BLaER1 treated with 17β-estradiol and CSF1 and Interleukin-3, amounts not matched to agents 10 nM and 100 nM (cell line): ENCODE results near the gene VEGFD.
A peak's percentile ranks its signal among the peaks of the same experiment; 100 is the strongest.

Experiments used
- H3K27ac ChIP-seq, 11 experiments: shearing (Covaris generic); formaldehyde crosslinking; 2 replicates each; pipeline ENCODE4 v1.8.1; 2022
- H3K27me3 ChIP-seq, 11 experiments: shearing (Covaris generic); formaldehyde crosslinking; 2 replicates each; pipeline ENCODE4 v1.8.1; 2022
- H3K36me3 ChIP-seq, 11 experiments: shearing (Covaris generic); formaldehyde crosslinking; 2 replicates each; pipeline ENCODE4 v1.8.1; 2022
- H3K4me1 ChIP-seq, 10 experiments: shearing (Covaris generic); formaldehyde crosslinking; 2 replicates each; pipeline ENCODE4 v1.8.1; 2022
- H3K4me2 ChIP-seq, 11 experiments: shearing (Covaris generic); formaldehyde crosslinking; 2 replicates each; pipeline ENCODE4 v1.8.1; 2022
- H3K4me3 ChIP-seq, 10 experiments: shearing (Covaris generic); formaldehyde crosslinking; 2 replicates each; pipeline ENCODE4 v1.8.1; 2022
- H3K9ac ChIP-seq, 11 experiments: shearing (Covaris generic); formaldehyde crosslinking; 2 replicates each; pipeline ENCODE4 v1.8.1; 2022
- H3K9me3 ChIP-seq, 11 experiments: shearing (Covaris generic); formaldehyde crosslinking; replicated peaks in 1 of 11; 2 replicates each; pipeline ENCODE4 v1.8.1; 2022
- H4K20me1 ChIP-seq, 11 experiments: shearing (Covaris generic); formaldehyde crosslinking; 2 replicates each; pipeline ENCODE4 v1.8.1; 2022
- Cebpa-rat ChIP-seq, 11 experiments: shearing (Covaris generic); IDR thresholded peaks; 2 replicates each; pipeline ENCODE4 v1.8.1; 2022

The VEGFD gene

DNA sequence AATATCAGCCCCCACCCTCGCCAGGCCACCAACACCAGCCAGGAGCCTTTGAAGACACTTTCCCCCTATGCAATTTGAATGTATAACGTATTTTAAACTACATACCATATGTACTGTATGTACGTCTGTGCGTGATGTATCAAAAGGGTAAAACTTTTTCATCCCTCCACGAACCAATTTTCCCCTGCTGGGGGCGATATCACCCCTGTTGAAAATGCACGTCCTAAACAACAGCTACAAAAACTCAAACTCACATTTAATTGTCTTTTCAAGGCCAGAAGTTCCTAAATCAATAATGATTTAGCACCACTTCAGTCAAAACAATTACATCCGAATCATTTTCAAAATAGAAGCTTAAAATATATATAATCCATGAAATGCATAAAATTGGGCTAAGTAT lies 1.4 kb downstream of the VEGFD start:
- no peak overlapping the region for H3K9ac ChIP-seq
- peaks cover 97 to 100% (median 100%) of the 10 kb centered on the region in 11 experiments for H3K27me3 ChIP-seq
- H3K4me2 ChIP-seq = no peak overlapping the region
- no peak overlapping the region for H3K4me3 ChIP-seq
- no peak overlapping the region for H3K27ac ChIP-seq
- H3K4me1 ChIP-seq = no peaks in the 10 kb centered on the region
- H4K20me1 ChIP-seq = peaks cover 0 to 11% (median 0%) of the 10 kb centered on the region in 11 experiments; a peak in 3 of 22 replicates
- H3K36me3 ChIP-seq = no peaks in the 10 kb centered on the region
- no peak for TF ChIP-seq Cebpa-rat (IDR thresholded peaks at IDR 0.05)
- H3K9me3 ChIP-seq = no peaks in the 10 kb centered on the region

- H3K4me2 ChIP-seq = no peak overlapping the region
- H3K27me3 ChIP-seq = peaks cover 98 to 100% (median 100%) of the 10 kb centered on the region in 11 experiments
- no peak overlapping the region for H3K27ac ChIP-seq
- H3K9ac ChIP-seq = no peak overlapping the region
- no peak overlapping the region for H3K4me3 ChIP-seq
- TF ChIP-seq Cebpa-rat (IDR thresholded peaks at IDR 0.05) = no peak
- no peaks in the 10 kb centered on the region; a peak in 2 of 22 replicates for H4K20me1 ChIP-seq
- H3K4me1 ChIP-seq = no peaks in the 10 kb centered on the region
- peaks cover 0 to 16% (median 0%) of the 10 kb centered on the region in 11 experiments; a peak in 9 of 22 replicates for H3K9me3 ChIP-seq
- no peaks in the 10 kb centered on the region for H3K36me3 ChIP-seq
These were observed 7.3 kb downstream of the VEGFD start for GRCh38 chrX:15376956-15377355.

- no peak overlapping the region for H3K4me2 ChIP-seq
- no peak for TF ChIP-seq Cebpa-rat (IDR thresholded peaks at IDR 0.05)
- no peak overlapping the region for H3K4me3 ChIP-seq
- H4K20me1 ChIP-seq = peaks cover 0 to 3% (median 0%) of the 10 kb centered on the region in 11 experiments; a peak in 3 of 22 replicates
- no peaks in the 10 kb centered on the region for H3K4me1 ChIP-seq
- no peaks in the 10 kb centered on the region for H3K36me3 ChIP-seq
- no peak overlapping the region for H3K27ac ChIP-seq
- peaks cover 99 to 100% (median 100%) of the 10 kb centered on the region in 11 experiments for H3K27me3 ChIP-seq
- no peak overlapping the region for H3K9ac ChIP-seq
- peaks cover 0 to 22% (median 0%) of the 10 kb centered on the region in 11 experiments; a peak in 9 of 22 replicates for H3K9me3 ChIP-seq
These were observed 10.2 kb downstream of the VEGFD start for GRCh38 chrX:15373976-15374375.

DNA sequence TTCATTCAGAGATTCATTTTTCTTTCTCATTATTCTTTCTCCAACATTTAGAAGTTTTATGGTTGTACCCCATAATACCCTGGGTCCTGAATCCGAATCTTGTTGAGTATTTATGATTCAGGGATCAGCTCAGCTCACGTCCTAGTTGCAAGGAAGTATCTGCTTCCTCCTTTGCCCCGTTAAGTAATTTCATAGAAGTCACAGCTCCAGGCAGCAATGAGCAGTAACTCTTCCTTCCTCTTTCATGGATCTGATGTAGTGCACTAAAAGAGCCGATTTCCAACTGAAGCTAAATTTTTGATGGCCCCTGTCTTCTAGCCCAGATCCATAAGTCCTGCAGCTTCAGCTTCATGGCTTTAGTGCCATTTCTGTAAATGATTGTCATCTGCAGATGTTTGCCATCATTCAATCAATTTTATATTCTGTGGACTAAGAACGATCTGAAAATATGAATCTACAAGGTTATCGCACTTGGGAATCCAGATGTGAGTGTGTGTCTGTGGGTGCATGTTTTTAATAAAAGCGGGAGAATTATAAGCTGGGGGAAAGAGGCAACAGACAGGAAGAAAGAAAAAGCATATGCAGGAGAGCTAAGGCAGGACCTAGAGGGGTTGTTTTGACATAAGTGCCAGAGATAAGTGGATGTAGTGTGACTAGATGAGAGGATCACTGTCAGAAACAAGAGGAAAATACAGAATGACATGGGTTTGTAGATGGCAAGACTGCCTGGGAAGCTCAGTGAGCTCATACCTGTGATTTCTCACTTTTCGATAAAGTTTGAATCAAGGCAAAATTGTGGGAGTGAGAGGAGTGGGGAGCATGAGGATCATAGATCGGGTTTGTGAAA lies 17.5 kb downstream of the VEGFD start:
- Histone ChIP-seq H3K27me3 (peaks cover 94 to 100% (median 98%) of the 10 kb centered on the region in 11 experiments), H3K9ac (no peak overlapping the region), H3K4me1 (peaks cover 0 to 12% (median 0%) of the 10 kb centered on the region in 10 experiments; a peak in 4 of 20 replicates), H3K4me3 (no peak overlapping the region), H4K20me1 (peaks cover 0 to 3% (median 0%) of the 10 kb centered on the region in 11 experiments; a peak in 2 of 22 replicates), H3K4me2 (peak overlapping the region in 4 of 11 experiments; percentile 8 to 46 (median 24); a peak in 5 of 22 replicates), H3K9me3 (0 out of 22 replicates have a peak, but pooled peaks cover 0 to 9% (median 0%) of the 10 kb centered on the region in 11 experiments), H3K27ac (no peak overlapping the region), H3K36me3 (no peaks in the 10 kb centered on the region)
- TF ChIP-seq Cebpa-rat (IDR thresholded peaks at IDR 0.05) = no peak

GRCh38 chrX:15359701-15360100 lies 24.5 kb downstream of the VEGFD start:
- Histone ChIP-seq H3K9me3 (peaks cover 0 to 11% (median 5%) of the 10 kb centered on the region in 11 experiments; a peak in 11 of 22 replicates), H3K36me3 (no peaks in the 10 kb centered on the region), H3K9ac (no peak overlapping the region), H4K20me1 (peaks cover 0 to 4% (median 0%) of the 10 kb centered on the region in 11 experiments; a peak in 1 of 22 replicates), H3K27me3 (peaks cover 91 to 100% (median 99%) of the 10 kb centered on the region in 11 experiments), H3K4me1 (no peaks in the 10 kb centered on the region), H3K4me3 (no peak overlapping the region), H3K4me2 (no peak overlapping the region), H3K27ac (no peak overlapping the region)
- TF ChIP-seq Cebpa-rat (IDR thresholded peaks at IDR 0.05) = no peak

DNA sequence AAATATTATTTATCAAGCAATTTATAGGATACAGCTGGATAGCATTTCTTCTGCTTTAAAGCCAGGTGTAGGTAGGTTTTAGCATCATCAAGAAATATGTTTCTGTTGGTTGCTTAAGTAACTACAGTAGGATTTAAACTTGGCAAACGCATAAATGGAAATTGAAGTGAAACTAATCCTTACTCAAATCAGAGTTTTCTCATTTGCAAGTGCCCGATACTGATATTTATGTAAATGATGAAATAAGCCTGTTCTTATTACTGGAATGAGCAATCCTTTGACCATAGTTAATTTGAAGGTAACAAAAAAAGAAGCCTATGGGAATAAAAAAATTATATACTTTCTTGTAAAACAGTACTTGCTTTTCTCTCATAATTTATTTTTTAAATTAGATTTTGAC lies 25.7 kb downstream of the VEGFD start:
- Histone ChIP-seq H3K9ac (no peak overlapping the region), H3K4me1 (no peaks in the 10 kb centered on the region), H4K20me1 (peaks cover 0 to 4% (median 0%) of the 10 kb centered on the region in 11 experiments; a peak in 1 of 22 replicates), H3K27ac (no peak overlapping the region), H3K4me3 (no peak overlapping the region), H3K4me2 (no peak overlapping the region), H3K27me3 (peaks cover 91 to 99% (median 98%) of the 10 kb centered on the region in 11 experiments), H3K36me3 (no peaks in the 10 kb centered on the region), H3K9me3 (peaks cover 0 to 11% (median 5%) of the 10 kb centered on the region in 11 experiments; a peak in 11 of 22 replicates)
- no peak for TF ChIP-seq Cebpa-rat (IDR thresholded peaks at IDR 0.05)

GRCh38 chrX:15356444-15356843 lies 27.8 kb downstream of the VEGFD start:
- Histone ChIP-seq H3K9ac (no peak overlapping the region), H3K4me2 (no peak overlapping the region), H3K4me3 (no peak overlapping the region), H4K20me1 (peaks cover 0 to 4% (median 0%) of the 10 kb centered on the region in 11 experiments; a peak in 1 of 22 replicates), H3K9me3 (peaks cover 0 to 11% (median 5%) of the 10 kb centered on the region in 11 experiments; a peak in 11 of 22 replicates), H3K27ac (no peak overlapping the region), H3K36me3 (no peaks in the 10 kb centered on the region), H3K27me3 (peaks cover 91 to 100% (median 98%) of the 10 kb centered on the region in 11 experiments), H3K4me1 (no peaks in the 10 kb centered on the region)
- TF ChIP-seq Cebpa-rat (IDR thresholded peaks at IDR 0.05) = no peak

DNA sequence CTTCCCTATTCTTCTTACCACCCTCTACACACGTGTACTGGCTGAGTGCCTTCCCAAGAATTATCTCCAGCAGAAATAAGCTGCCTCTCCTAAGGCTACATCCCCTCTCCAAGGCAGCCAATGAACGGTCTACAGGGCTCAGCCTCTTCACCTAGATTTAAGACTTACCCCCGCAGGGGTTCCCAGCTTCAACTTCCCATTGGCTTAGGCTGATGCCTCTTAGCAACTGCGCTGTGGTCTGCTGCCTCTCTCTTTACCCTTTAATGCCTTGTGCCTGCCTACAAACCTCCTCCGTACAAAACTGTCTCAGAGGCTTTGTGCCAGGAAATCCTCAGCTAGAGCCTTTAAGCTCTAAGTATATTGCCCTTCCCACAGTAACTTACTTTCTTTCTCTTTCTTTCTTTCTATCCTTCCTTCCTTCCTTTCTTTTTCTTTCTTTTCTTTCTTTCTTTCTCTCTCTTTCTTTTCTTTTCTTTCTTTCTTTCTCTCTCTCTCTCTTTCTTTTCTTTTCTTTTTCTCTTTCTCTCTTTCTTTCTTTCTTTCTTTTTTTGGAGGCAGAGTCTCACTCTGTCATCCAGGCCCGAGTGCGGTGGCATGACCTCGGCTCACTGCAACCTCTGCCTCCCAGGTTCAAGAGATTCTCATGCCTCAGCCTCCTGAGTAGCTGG lies 33.8 kb downstream of the VEGFD start:
- TF ChIP-seq Cebpa-rat (IDR thresholded peaks at IDR 0.05) = no peak
- H3K4me3 ChIP-seq = no peak overlapping the region
- H3K27ac ChIP-seq = no peak overlapping the region
- peaks cover 0 to 17% (median 0%) of the 10 kb centered on the region in 11 experiments; a peak in 5 of 22 replicates for H4K20me1 ChIP-seq
- peaks cover 78 to 96% (median 91%) of the 10 kb centered on the region in 11 experiments for H3K27me3 ChIP-seq
- H3K36me3 ChIP-seq = no peaks in the 10 kb centered on the region
- peaks cover 0 to 4% (median 0%) of the 10 kb centered on the region in 11 experiments; a peak in 6 of 22 replicates for H3K9me3 ChIP-seq
- no peak overlapping the region for H3K4me2 ChIP-seq
- H3K4me1 ChIP-seq = no peaks in the 10 kb centered on the region
- H3K9ac ChIP-seq = no peak overlapping the region

GRCh38 chrX:15349046-15349445 lies 35.2 kb downstream of the VEGFD start:
- H3K27ac ChIP-seq = no peak overlapping the region
- TF ChIP-seq Cebpa-rat (IDR thresholded peaks at IDR 0.05) = no peak

More at GRCh38 chrX:15349046-15349445, 35.2 kb downstream of the VEGFD start:
- Histone ChIP-seq H3K27me3 (peaks cover 78 to 96% (median 91%) of the 10 kb centered on the region in 11 experiments), H3K4me2 (no peak overlapping the region), H3K4me1 (no peaks in the 10 kb centered on the region), H3K9me3 (no peaks in the 10 kb centered on the region), H3K36me3 (no peaks in the 10 kb centered on the region), H3K4me3 (no peak overlapping the region), H4K20me1 (peaks cover 0 to 17% (median 0%) of the 10 kb centered on the region in 11 experiments; a peak in 5 of 22 replicates), H3K9ac (no peak overlapping the region)
